Measurements from ENCODE around the gene CLEC5A.

Gene CLEC5A

GRCh38 chr7:141946796-141947195 is at the start of gene CLEC5A:
TSS of gene CLEC5A (minus strand) at chr7:141946974. CDS start at chr7:141946292, 682 bp downstream.
- Histone ChIP-seq H3K4me3 (ENCODE audit: low read depth, low read length) (no peak within 1 kb of the TSS), H3K36me3 (ENCODE audit: control insufficient read depth in 2 of 2, insufficient read depth in 1 of 2, low read length in 2 of 2) (no peaks in the 10 kb centered on the region), H3K27ac (ENCODE audit: extremely low read depth, low read depth, low read length) (no peak within 1 kb of the TSS), H3K9me3 (ENCODE audit: control insufficient read depth, insufficient read depth, low read depth, low read length) (no peaks in the 10 kb centered on the region), H3K4me1 (ENCODE audit: control insufficient read depth, insufficient read depth, low read length) (no peaks in the 10 kb centered on the region)
- TF ChIP-seq ZNF354C (tag by site-specific recombination; IDR thresholded peaks at IDR 0.05; ENCODE audit: borderline replicate concordance, low read depth) (no peak), ZIC2 (tag by site-specific recombination; IDR thresholded peaks at IDR 0.05) (no peak)
- CTCF ChIA-PET, result interaction anchor here (0.5 to 0.6 kb wide), 2 partner anchors 8 to 161 kb away, joined by 3 to 4 read pairs; no protein-coding TSS in a partner anchor
- POLR2A ChIA-PET, result no interaction called here

DNA sequence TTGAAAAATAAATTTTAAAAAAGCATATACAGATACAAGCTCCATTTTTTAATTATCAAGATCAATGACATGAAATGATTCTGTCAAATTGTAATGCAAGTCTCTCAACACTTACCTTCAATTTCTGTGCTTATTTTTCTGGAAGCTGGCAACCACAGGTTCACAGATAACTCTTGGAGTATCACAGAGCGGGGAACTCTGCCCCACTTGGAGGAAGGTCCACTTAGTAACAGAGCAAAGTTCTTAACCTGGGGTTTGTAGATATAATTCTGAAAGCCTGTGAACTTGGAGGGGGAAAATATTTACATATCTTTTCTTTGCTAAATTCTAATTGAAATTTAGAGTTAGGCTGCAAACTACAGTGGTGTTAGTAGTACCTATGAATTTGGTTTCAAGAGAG is 46.6 kb upstream of the CLEC5A start:
- no peaks in the 10 kb centered on the region for H3K36me3 ChIP-seq (ENCODE audit: control insufficient read depth in 2 of 2, insufficient read depth in 1 of 2, low read length in 2 of 2)
- no peak overlapping the region for H3K27ac ChIP-seq (ENCODE audit: extremely low read depth, low read depth, low read length)
- H3K4me1 ChIP-seq (ENCODE audit: control insufficient read depth, insufficient read depth, low read length), result no peaks in the 10 kb centered on the region
- no peaks in the 10 kb centered on the region for H3K9me3 ChIP-seq (ENCODE audit: control insufficient read depth, insufficient read depth, low read depth, low read length)
- ChIA-PET POLR2A (no interaction called here), CTCF (interaction anchor here (0.7 to 2.5 kb wide), 3 partner anchors 15 to 38 kb away, joined by 3 to 11 read pairs (median 4); no protein-coding TSS in a partner anchor)
- no peak for TF ChIP-seq ZNF112 (tag by site-specific recombination; IDR thresholded peaks at IDR 0.05)
- no peak for TF ChIP-seq TRIM28 (IDR thresholded peaks at IDR 0.05; ENCODE audit: borderline replicate concordance, low read length)
- no peak for TF ChIP-seq ZNF658 (tag by site-specific recombination; IDR thresholded peaks at IDR 0.05)
- TF ChIP-seq SP3 (tag by site-specific recombination; IDR thresholded peaks at IDR 0.05), result no peak
- no peak for TF ChIP-seq PRDM4 (tag by site-specific recombination; IDR thresholded peaks at IDR 0.05)
- no peak overlapping the region for H3K4me3 ChIP-seq (ENCODE audit: low read depth, low read length)

DNA sequence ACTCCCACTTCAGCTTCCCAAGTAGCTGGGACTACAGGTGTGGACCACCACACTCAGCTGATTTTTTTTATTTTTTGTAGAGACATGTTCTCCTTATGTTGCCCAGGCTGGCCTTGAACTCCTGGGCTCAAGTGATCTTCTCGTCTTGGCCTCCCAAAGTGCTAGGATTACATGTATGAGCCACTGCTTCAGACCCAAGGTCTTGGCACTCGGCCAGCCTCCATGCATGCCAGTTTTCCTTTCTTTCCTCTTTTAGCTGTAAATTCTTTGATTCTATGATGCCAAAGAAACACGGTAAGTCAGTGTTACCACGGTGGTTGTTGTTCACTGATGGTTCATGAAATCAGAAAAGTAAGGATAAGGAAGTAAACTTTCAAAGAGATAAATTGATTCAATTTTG is 45.9 kb upstream of the CLEC5A start:
- H3K4me1 ChIP-seq (ENCODE audit: control insufficient read depth, insufficient read depth, low read length), result no peaks in the 10 kb centered on the region
- POLR2A ChIA-PET, result no interaction called here
- CTCF ChIA-PET, result interaction anchor here (1.0 to 2.5 kb wide), 2 partner anchors 16 to 39 kb away, joined by 4 to 11 read pairs; no protein-coding TSS in a partner anchor
- H3K27ac ChIP-seq (ENCODE audit: extremely low read depth, low read depth, low read length), result no peak overlapping the region
- TF ChIP-seq TCF7L2 (IDR thresholded peaks at IDR 0.05; ENCODE audit: borderline replicate concordance, low read depth, low read length), result no peak
- TF ChIP-seq ZNF138 (tag by site-specific recombination; IDR thresholded peaks at IDR 0.05; ENCODE audit: borderline replicate concordance), result no peak
- TF ChIP-seq ZNF132 (tag by site-specific recombination; IDR thresholded peaks at IDR 0.05; ENCODE audit: borderline replicate concordance), result no peak
- no peak for TF ChIP-seq ZNF416 (tag by site-specific recombination; IDR thresholded peaks at IDR 0.05)
- TF ChIP-seq AEBP2 (tag by site-specific recombination; IDR thresholded peaks at IDR 0.05; ENCODE audit: borderline replicate concordance), result no peak
- no peak for TF ChIP-seq ZNF335 (tag by site-specific recombination; conservative IDR thresholded peaks at IDR 0.05)
- H3K4me3 ChIP-seq (ENCODE audit: low read depth, low read length), result no peak overlapping the region
- H3K9me3 ChIP-seq (ENCODE audit: control insufficient read depth, insufficient read depth, low read depth, low read length), result no peaks in the 10 kb centered on the region
- H3K36me3 ChIP-seq (ENCODE audit: control insufficient read depth in 2 of 2, insufficient read depth in 1 of 2, low read length in 2 of 2), result no peaks in the 10 kb centered on the region

DNA sequence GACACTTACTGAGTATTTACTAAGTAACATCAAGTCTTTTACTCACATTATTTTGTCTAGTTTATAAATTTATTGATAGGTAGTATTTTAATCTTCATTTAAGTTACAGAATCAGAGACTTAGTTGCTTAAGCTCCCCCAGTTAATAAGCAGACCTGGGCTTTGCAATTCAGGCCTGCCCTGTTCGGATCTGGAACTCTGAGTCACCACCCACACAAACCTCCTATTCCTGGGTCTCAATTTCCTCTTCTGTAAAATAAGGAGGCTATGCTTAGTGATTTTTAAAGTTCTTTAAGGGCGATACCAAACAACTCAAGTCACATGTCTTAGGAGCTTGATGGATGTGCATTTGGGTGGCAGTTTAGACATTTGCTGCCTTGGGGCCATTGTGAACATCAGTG is 45.4 kb upstream of the CLEC5A start:
- Histone ChIP-seq H3K4me1 (ENCODE audit: control insufficient read depth, insufficient read depth, low read length) (no peaks in the 10 kb centered on the region), H3K9me3 (ENCODE audit: control insufficient read depth, insufficient read depth, low read depth, low read length) (no peaks in the 10 kb centered on the region), H3K36me3 (ENCODE audit: control insufficient read depth in 2 of 2, insufficient read depth in 1 of 2, low read length in 2 of 2) (no peaks in the 10 kb centered on the region), H3K27ac (ENCODE audit: extremely low read depth, low read depth, low read length) (no peak overlapping the region), H3K4me3 (ENCODE audit: low read depth, low read length) (no peak overlapping the region)
- CTCF ChIA-PET, result interaction anchor here (1.0 to 2.5 kb wide), 3 partner anchors 16 to 306 kb away, joined by 3 to 11 read pairs (median 4); no protein-coding TSS in a partner anchor
- POLR2A ChIA-PET, result no interaction called here
- TF ChIP-seq GLIS1 (tag by site-specific recombination; IDR thresholded peaks at IDR 0.05) (no peak), ZNF571 (tag by site-specific recombination; IDR thresholded peaks at IDR 0.05) (no peak), ZNF2 (tag by site-specific recombination; IDR thresholded peaks at IDR 0.05) (no peak), ZNF558 (tag by site-specific recombination; IDR thresholded peaks at IDR 0.05) (no peak), RBAK (tag by site-specific recombination; IDR thresholded peaks at IDR 0.05) (no peak), ZXDB (tag by site-specific recombination; IDR thresholded peaks at IDR 0.05) (no peak), ZNF707 (tag by site-specific recombination; IDR thresholded peaks at IDR 0.05) (no peak), ZNF48 (tag by site-specific recombination; IDR thresholded peaks at IDR 0.05) (no peak), ZNF366 (tag by site-specific recombination; conservative IDR thresholded peaks at IDR 0.05) (no peak), ZNF76 (tag by site-specific recombination; IDR thresholded peaks at IDR 0.05; ENCODE audit: borderline replicate concordance, low read depth) (no peak), ZNF704 (tag by site-specific recombination; IDR thresholded peaks at IDR 0.05) (no peak)

Data from HEK293 (cell line).